ENCODE data around the gene SULT1A2. TPM values are rescaled to one million over a fixed set of nuclear protein-coding genes. Genes with fewer than 3 reads are reported as not detected.

Gene SULT1A2
- total RNA-seq, 1 experiment from 2014 or later = not detected

GRCh38 chr16:28573738-28574718, 22.8 kb downstream of the SULT1A2 start:
- no peaks in the 10 kb centered on the region for H3K9me3 ChIP-seq (ENCODE audit: low read length)
- intact Hi-C loops (cut with micrococcal nuclease) = no loop called here
- H3F3A ChIP-seq (ENCODE audit: low read length, unreplicated experiment) = no peaks in the 10 kb centered on the region
- no peak for TF ChIP-seq EZH2 (IDR thresholded peaks at IDR 0.05; ENCODE audit: low read length, unreplicated experiment)
- TF ChIP-seq CTCF (conservative IDR thresholded peaks at IDR 0.05; ENCODE audit: low read depth, low read length) = no peak
- TF ChIP-seq EZH2phosphoT487 (IDR thresholded peaks at IDR 0.05; ENCODE audit: borderline replicate concordance, low read length) = no peak
- no peaks in the 10 kb centered on the region for H3K27me3 ChIP-seq (ENCODE audit: low read length)
- ATAC-seq (no peak), DNase-seq (no peak)
- H3K4me2 ChIP-seq (ENCODE audit: low read length) = no peak overlapping the region
- H4K20me1 ChIP-seq (ENCODE audit: low read length) = no peaks in the 10 kb centered on the region
- BruUV-seq (replicated peaks) = no TSS peak
- no peak overlapping the region for H3K4me3 ChIP-seq (ENCODE audit: low read length)
- H3K4me1 ChIP-seq (ENCODE audit: insufficient read depth, low read length) = peaks cover 3% of the 10 kb centered on the region; the same call in 1 of the 2 replicates
- H3K36me3 ChIP-seq (ENCODE audit: low read depth, low read length) = no peaks in the 10 kb centered on the region
- no peak overlapping the region for H2AFZ ChIP-seq (ENCODE audit: low read length)
- no peaks in the 10 kb centered on the region for H3K9me2 ChIP-seq (replicated peaks; ENCODE audit: low read length)
- H3K79me2 ChIP-seq (ENCODE audit: low read length) = no peaks in the 10 kb centered on the region
- H3K9ac ChIP-seq (ENCODE audit: low read length) = no peak overlapping the region
- ChIA-PET CTCF (no interaction called here), POLR2A (ENCODE audit: unreplicated experiment) (no interaction called here)
- no peak overlapping the region for H3K27ac ChIP-seq (ENCODE audit: low read length)

GRCh38 chr16:28572696-28573510, 23.9 kb downstream of the SULT1A2 start:
- no peaks in the 10 kb centered on the region for H3K9me2 ChIP-seq (replicated peaks; ENCODE audit: low read length)
- ATAC-seq = no peak
- H3F3A ChIP-seq (ENCODE audit: low read length, unreplicated experiment) = no peaks in the 10 kb centered on the region
- no peak overlapping the region for H3K27ac ChIP-seq (ENCODE audit: low read length)
- CTCF ChIA-PET = no interaction called here
- no peaks in the 10 kb centered on the region for H3K79me2 ChIP-seq (ENCODE audit: low read length)
- H3K27me3 ChIP-seq (ENCODE audit: low read length) = no peaks in the 10 kb centered on the region
- H3K4me1 ChIP-seq (ENCODE audit: insufficient read depth, low read length) = peaks cover 3% of the 10 kb centered on the region; the same call in 1 of the 2 replicates
- DNase-seq = no peak
- H3K4me2 ChIP-seq (ENCODE audit: low read length) = no peak overlapping the region
- no peak for TF ChIP-seq CTCF (conservative IDR thresholded peaks at IDR 0.05; ENCODE audit: low read depth, low read length)
- TF ChIP-seq EZH2phosphoT487 (IDR thresholded peaks at IDR 0.05; ENCODE audit: borderline replicate concordance, low read length) = no peak
- TF ChIP-seq EZH2 (IDR thresholded peaks at IDR 0.05; ENCODE audit: low read length, unreplicated experiment) = no peak
- H3K4me3 ChIP-seq (ENCODE audit: low read length) = no peak overlapping the region
- POLR2A ChIA-PET (ENCODE audit: unreplicated experiment) = no interaction called here
- intact Hi-C loops (cut with micrococcal nuclease) = no loop called here
- H3K36me3 ChIP-seq (ENCODE audit: low read depth, low read length) = no peaks in the 10 kb centered on the region
- H2AFZ ChIP-seq (ENCODE audit: low read length) = no peak overlapping the region
- no peak overlapping the region for H3K9ac ChIP-seq (ENCODE audit: low read length)
- no TSS peak for BruUV-seq (replicated peaks)
- H4K20me1 ChIP-seq (ENCODE audit: low read length) = no peaks in the 10 kb centered on the region
- no peaks in the 10 kb centered on the region for H3K9me3 ChIP-seq (ENCODE audit: low read length)

Data from PC-3 (cell line).